ENCODE results near the gene FGF12. TPM values are rescaled to one million over a fixed set of nuclear protein-coding genes. Genes with fewer than 3 reads are reported as not detected.

The FGF12 gene
- total RNA-seq, 6 experiments from 2014 or later = 0.29 to 6.5 (median 0.76) TPM

GRCh38 chr3:192212335-192212734 lies 515.0 kb downstream of the FGF12 start:
- H3K27ac ChIP-seq = no peak overlapping the region
- no peaks in the 10 kb centered on the region for H3K36me3 ChIP-seq
- TF ChIP-seq POLR2A (IDR thresholded peaks at IDR 0.05) (no peak), CTCF (IDR thresholded peaks at IDR 0.05) (no peak)
- H3K27me3 ChIP-seq = peaks cover 0 to 4% of the 10 kb centered on the region in 2 donors
- intact Hi-C loops (cut with DNase I) = no loop called here
- H3K4me3 ChIP-seq = no peak overlapping the region
- no peaks in the 10 kb centered on the region for H3K4me1 ChIP-seq
- DNase-seq = no peak
- no peaks in the 10 kb centered on the region for H3K9me3 ChIP-seq
- ATAC-seq = no peak
- WGBS (ENCODE audit: insufficient coverage, low coverage, low lambda C conversion rate, missing lambda C conversion rate) = 53% methylated on average over 2 of the region's 2 CpGs

- intact Hi-C loops (cut with DNase I) = no loop called here
- Histone ChIP-seq H3K27ac (no peak overlapping the region), H3K4me3 (no peak overlapping the region), H3K4me1 (no peaks in the 10 kb centered on the region), H3K9me3 (no peaks in the 10 kb centered on the region), H3K27me3 (no peaks in the 10 kb centered on the region), H3K36me3 (no peaks in the 10 kb centered on the region)
- no peak for TF ChIP-seq CTCF (IDR thresholded peaks at IDR 0.05)
- peak in 1 of 4 donors; percentile 16 for ATAC-seq
- WGBS (ENCODE audit: insufficient coverage, low coverage, low lambda C conversion rate, missing lambda C conversion rate) = 23% methylated on average over 2 of the region's 2 CpGs
- no peak for DNase-seq
Observed at GRCh38 chr3:192207651-192208050, 519.7 kb downstream of the FGF12 start.

- H3K27me3 ChIP-seq = no peaks in the 10 kb centered on the region
- TF ChIP-seq CTCF (IDR thresholded peaks at IDR 0.05) = no peak
- TF ChIP-seq POLR2A (IDR thresholded peaks at IDR 0.05) = no peak
- no peaks in the 10 kb centered on the region for H3K4me1 ChIP-seq
- intact Hi-C loops (cut with DNase I) = no loop called here
- DNase-seq = no peak
- H3K4me3 ChIP-seq = no peak overlapping the region
- H3K27ac ChIP-seq = no peak overlapping the region
- ATAC-seq = peak in 1 of 4 donors; percentile 18
- no peaks in the 10 kb centered on the region for H3K36me3 ChIP-seq
- H3K9me3 ChIP-seq = no peaks in the 10 kb centered on the region
- WGBS (ENCODE audit: insufficient coverage, low coverage, low lambda C conversion rate, missing lambda C conversion rate) = 88% methylated on average over 3 of the region's 3 CpGs
Observed at GRCh38 chr3:192207239-192207638, 520.1 kb downstream of the FGF12 start.

DNA sequence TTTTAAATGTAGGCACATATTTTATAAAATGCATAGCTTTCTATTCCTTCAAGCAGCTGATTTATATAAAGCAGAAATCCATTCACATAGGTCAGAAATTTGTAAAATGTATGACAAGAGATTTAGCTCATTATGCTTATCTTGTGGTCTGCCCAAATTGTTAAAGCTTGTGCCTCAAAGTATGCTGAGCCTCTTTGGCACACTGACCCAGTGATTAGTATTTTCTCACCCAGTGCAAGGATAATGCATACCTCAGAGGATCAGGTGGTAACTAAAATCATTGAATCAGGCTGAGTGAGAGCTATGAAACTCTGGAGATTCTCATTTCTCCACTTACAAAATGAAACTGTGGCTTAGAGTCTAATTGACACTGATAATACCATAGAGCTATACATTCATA lies 533.3 kb downstream of the FGF12 start:
- intact Hi-C loops (cut with DNase I) = no loop called here
- Histone ChIP-seq H3K4me1 (no peaks in the 10 kb centered on the region), H3K27ac (no peak overlapping the region), H3K27me3 (no peaks in the 10 kb centered on the region), H3K4me3 (no peak overlapping the region), H3K9me3 (no peaks in the 10 kb centered on the region), H3K36me3 (no peaks in the 10 kb centered on the region)
- no peak for ATAC-seq
- DNase-seq = no peak
- TF ChIP-seq CTCF (IDR thresholded peaks at IDR 0.05) = no peak
- no peak for TF ChIP-seq POLR2A (IDR thresholded peaks at IDR 0.05)

GRCh38 chr3:192188218-192188835 lies 539.0 kb downstream of the FGF12 start:
- Histone ChIP-seq H3K27me3 (no peaks in the 10 kb centered on the region), H3K9me3 (no peaks in the 10 kb centered on the region), H3K27ac (no peak overlapping the region), H3K36me3 (no peaks in the 10 kb centered on the region), H3K4me3 (no peak overlapping the region), H3K4me1 (no peaks in the 10 kb centered on the region)
- ATAC-seq (peak; percentile 84 to 89 (median 86)), DNase-seq (peak; percentile 62 to 67 (median 64))
- WGBS (ENCODE audit: insufficient coverage, low coverage, low lambda C conversion rate, missing lambda C conversion rate) = 14% methylated on average over 7 of the region's 7 CpGs
- peak; percentile 59 to 81 (median 73) for TF ChIP-seq CTCF (IDR thresholded peaks at IDR 0.05)
- no peak for TF ChIP-seq POLR2A (IDR thresholded peaks at IDR 0.05)
- intact Hi-C loops (cut with DNase I) = loop anchor here in 1 of 2 donors (10.0 kb wide), 1 partner anchor 256 kb away; no protein-coding TSS in a partner anchor
